ENCODE measurements around the gene BLOC1S3.

BLOC1S3 gene

DNA sequence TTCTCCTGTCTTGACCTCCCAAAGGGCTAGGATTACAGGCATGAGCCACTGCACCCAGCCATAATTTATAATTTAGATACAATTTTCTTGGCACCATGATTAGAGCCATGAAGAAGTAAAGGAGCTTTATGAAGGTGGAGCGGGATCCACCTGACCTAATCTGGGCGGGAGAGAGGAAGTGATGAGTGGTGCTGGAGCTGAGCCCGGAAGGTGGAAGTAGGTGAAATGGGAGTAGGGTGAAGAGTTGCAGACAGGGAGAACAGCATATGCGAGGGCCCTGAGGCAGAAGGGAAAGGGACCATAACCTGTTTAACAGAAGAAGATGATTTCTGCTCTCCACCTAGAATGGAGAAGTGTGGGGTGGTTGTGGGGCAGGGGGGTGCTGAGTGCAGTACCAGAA, 4.2 kb downstream of the BLOC1S3 start:
- H3K27ac ChIP-seq: no peak overlapping the region
- H3K4me3 ChIP-seq: no peak overlapping the region
- H3K9ac ChIP-seq (ENCODE audit: insufficient read length): no peak overlapping the region
- no peak for TF ChIP-seq EZH2 (IDR thresholded peaks at IDR 0.05)
- no peak for TF ChIP-seq FOXP2 (optimal IDR thresholded peaks at IDR 0.05; ENCODE audit: control extremely low read depth, extremely low read length, insufficient read depth)
- no peak for TF ChIP-seq POLR2AphosphoS5 (IDR thresholded peaks at IDR 0.05; ENCODE audit: borderline replicate concordance, low read depth, low read length)
- DNase-seq (ENCODE audit: low read depth, low spot score): no peak
- H3K9me3 ChIP-seq (ENCODE audit: low read depth, low read length): no peaks in the 10 kb centered on the region
- no peaks in the 10 kb centered on the region for H3K36me3 ChIP-seq (ENCODE audit: insufficient read depth, low read length)

GRCh38 chr19:45184115-45184514, 5.5 kb downstream of the BLOC1S3 start:
- H3K4me3 ChIP-seq: no peak overlapping the region
- H3K9ac ChIP-seq (ENCODE audit: insufficient read length): no peak overlapping the region
- no peak for TF ChIP-seq FOXP2 (optimal IDR thresholded peaks at IDR 0.05; ENCODE audit: control extremely low read depth, extremely low read length, insufficient read depth)
- no peaks in the 10 kb centered on the region for H3K9me3 ChIP-seq (ENCODE audit: low read depth, low read length)
- H3K27ac ChIP-seq: no peak overlapping the region
- no peaks in the 10 kb centered on the region for H3K36me3 ChIP-seq (ENCODE audit: insufficient read depth, low read length)
- DNase-seq (ENCODE audit: low read depth, low spot score): no peak

GRCh38 chr19:45186509-45187334, 8.1 kb downstream of the BLOC1S3 start:
- Histone ChIP-seq H3K9ac (ENCODE audit: insufficient read length) (no peak overlapping the region), H3K27ac (no peak overlapping the region), H3K36me3 (ENCODE audit: insufficient read depth, low read length) (no peaks in the 10 kb centered on the region), H3K9me3 (ENCODE audit: low read depth, low read length) (no peaks in the 10 kb centered on the region), H3K4me3 (no peak overlapping the region)
- no peak for TF ChIP-seq FOXP2 (optimal IDR thresholded peaks at IDR 0.05; ENCODE audit: control extremely low read depth, extremely low read length, insufficient read depth)
- no peak for TF ChIP-seq EZH2 (IDR thresholded peaks at IDR 0.05)
- no peak for TF ChIP-seq POLR2AphosphoS5 (IDR thresholded peaks at IDR 0.05; ENCODE audit: borderline replicate concordance, low read depth, low read length)
- DNase-seq (ENCODE audit: low read depth, low spot score): no peak

GRCh38 chr19:45187421-45188100, 9.0 kb downstream of the BLOC1S3 start:
- Histone ChIP-seq H3K9me3 (ENCODE audit: low read depth, low read length) (no peaks in the 10 kb centered on the region), H3K9ac (ENCODE audit: insufficient read length) (no peak overlapping the region), H3K4me3 (no peak overlapping the region), H3K27ac (no peak overlapping the region), H3K36me3 (ENCODE audit: insufficient read depth, low read length) (no peaks in the 10 kb centered on the region)
- DNase-seq (ENCODE audit: low read depth, low spot score): no peak
- no peak for TF ChIP-seq EZH2 (IDR thresholded peaks at IDR 0.05)
- no peak for TF ChIP-seq POLR2AphosphoS5 (IDR thresholded peaks at IDR 0.05; ENCODE audit: borderline replicate concordance, low read depth, low read length)

GRCh38 chr19:45189971-45190370, 11.4 kb downstream of the BLOC1S3 start:
- H3K4me3 ChIP-seq: no peak overlapping the region
- H3K36me3 ChIP-seq (ENCODE audit: insufficient read depth, low read length): no peaks in the 10 kb centered on the region
- H3K9ac ChIP-seq (ENCODE audit: insufficient read length): no peak overlapping the region
- no peak overlapping the region for H3K27ac ChIP-seq
- no peaks in the 10 kb centered on the region for H3K9me3 ChIP-seq (ENCODE audit: low read depth, low read length)
- no peak for DNase-seq (ENCODE audit: low read depth, low spot score)
- TF ChIP-seq EZH2 (IDR thresholded peaks at IDR 0.05): no peak

DNA sequence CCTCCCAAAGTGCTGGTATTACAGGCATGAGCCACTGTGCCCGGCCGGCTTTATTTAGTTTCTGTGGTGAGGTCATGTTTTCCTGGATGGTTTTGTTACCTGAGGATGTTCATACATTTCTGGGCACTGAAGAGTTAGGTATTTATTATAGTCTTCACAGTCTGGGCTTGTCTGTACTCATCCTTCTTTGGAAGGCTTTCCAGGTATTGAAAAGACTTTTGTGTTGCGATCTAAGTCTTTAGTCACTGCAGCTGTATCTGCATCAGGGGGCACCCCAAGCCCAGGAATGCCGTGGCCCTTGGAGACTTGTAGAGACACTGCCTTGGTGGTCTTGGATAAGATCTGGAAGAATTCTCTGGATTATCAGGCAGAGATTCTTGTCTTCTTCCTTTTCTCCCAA, 12.8 kb downstream of the BLOC1S3 start:
- no peaks in the 10 kb centered on the region for H3K9me3 ChIP-seq (ENCODE audit: low read depth, low read length)
- H3K4me3 ChIP-seq: no peak overlapping the region
- H3K36me3 ChIP-seq (ENCODE audit: insufficient read depth, low read length): no peaks in the 10 kb centered on the region
- no peak for DNase-seq (ENCODE audit: low read depth, low spot score)
- H3K27ac ChIP-seq: no peak overlapping the region
- TF ChIP-seq FOXP2 (optimal IDR thresholded peaks at IDR 0.05; ENCODE audit: control extremely low read depth, extremely low read length, insufficient read depth): no peak
- no peak for TF ChIP-seq EZH2 (IDR thresholded peaks at IDR 0.05)
- TF ChIP-seq POLR2AphosphoS5 (IDR thresholded peaks at IDR 0.05; ENCODE audit: borderline replicate concordance, low read depth, low read length): no peak
- no peak overlapping the region for H3K9ac ChIP-seq (ENCODE audit: insufficient read length)

DNA sequence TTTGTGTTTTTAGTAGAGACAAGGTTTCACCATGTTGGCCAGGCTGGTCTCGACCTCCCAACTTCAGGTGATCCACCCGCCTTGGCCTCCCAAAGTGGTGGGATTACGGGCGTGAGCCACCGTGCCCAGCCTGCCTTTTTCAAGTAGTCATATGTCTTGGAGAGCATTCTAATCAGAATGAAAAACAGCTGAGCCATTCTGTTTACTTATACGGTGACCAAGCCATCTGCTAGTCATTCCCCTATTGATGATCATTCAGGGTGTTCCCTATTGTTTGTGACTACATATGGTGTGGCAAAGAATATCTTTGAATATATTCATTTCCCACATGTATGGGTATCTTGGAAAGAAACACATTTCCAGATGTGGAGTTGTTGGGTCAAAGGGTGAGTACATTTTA, 17.2 kb downstream of the BLOC1S3 start:
- TF ChIP-seq POLR2AphosphoS5 (IDR thresholded peaks at IDR 0.05; ENCODE audit: borderline replicate concordance, low read depth, low read length): no peak
- TF ChIP-seq EZH2 (IDR thresholded peaks at IDR 0.05): no peak
- Histone ChIP-seq H3K27ac (no peak overlapping the region), H3K9me3 (ENCODE audit: low read depth, low read length) (no peaks in the 10 kb centered on the region), H3K9ac (ENCODE audit: insufficient read length) (no peak overlapping the region), H3K4me3 (no peak overlapping the region), H3K36me3 (ENCODE audit: insufficient read depth, low read length) (no peaks in the 10 kb centered on the region)
- no peak for DNase-seq (ENCODE audit: low read depth, low spot score)

DNA sequence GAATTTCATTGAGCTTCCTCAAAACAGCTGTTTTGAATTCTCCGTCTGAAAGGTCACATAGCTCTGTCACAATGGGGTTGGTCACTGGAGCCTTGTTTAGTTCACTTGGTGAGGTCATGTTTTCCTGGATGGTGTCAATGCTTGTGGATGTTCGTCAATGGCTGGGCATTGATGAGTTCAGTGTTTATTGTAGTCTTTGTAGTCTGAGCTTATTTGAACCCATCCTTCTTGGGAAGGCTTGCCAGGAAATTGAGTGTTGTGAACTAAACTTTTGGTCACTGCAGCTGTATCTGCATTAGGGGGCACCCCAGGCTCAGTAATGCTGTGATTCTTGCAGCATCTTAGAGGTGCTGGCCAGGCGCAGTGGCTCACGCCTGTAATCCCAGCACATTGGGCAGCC, 22.0 kb downstream of the BLOC1S3 start:
- Histone ChIP-seq H3K4me3 (no peak overlapping the region), H3K36me3 (ENCODE audit: insufficient read depth, low read length) (no peaks in the 10 kb centered on the region), H3K9ac (ENCODE audit: insufficient read length) (no peak overlapping the region), H3K27ac (no peak overlapping the region), H3K9me3 (ENCODE audit: low read depth, low read length) (no peaks in the 10 kb centered on the region)
- no peak for DNase-seq (ENCODE audit: low read depth, low spot score)
- TF ChIP-seq EZH2 (IDR thresholded peaks at IDR 0.05): no peak

- Histone ChIP-seq H3K9me3 (ENCODE audit: low read depth, low read length) (no peaks in the 10 kb centered on the region), H3K27ac (no peak overlapping the region), H3K36me3 (ENCODE audit: insufficient read depth, low read length) (no peaks in the 10 kb centered on the region), H3K4me3 (no peak overlapping the region), H3K9ac (ENCODE audit: insufficient read length) (no peak overlapping the region)
- no peak for DNase-seq (ENCODE audit: low read depth, low spot score)
- TF ChIP-seq POLR2AphosphoS5 (IDR thresholded peaks at IDR 0.05; ENCODE audit: borderline replicate concordance, low read depth, low read length): no peak
- TF ChIP-seq EZH2 (IDR thresholded peaks at IDR 0.05): no peak
- TF ChIP-seq FOXP2 (optimal IDR thresholded peaks at IDR 0.05; ENCODE audit: control extremely low read depth, extremely low read length, insufficient read depth): no peak
Measured at GRCh38 chr19:45202637-45203036, 24.1 kb downstream of the BLOC1S3 start.
